Right lobe of liver (tissue), 4 donors: ENCODE results near the gene DIPK1A.

ENCODE experiments used
- POLR2A ChIP-seq: fragments of 450-650 bp; IDR thresholded peaks from one replicate; pipeline ENCODE4 v1.6.1; 2017; ENCODE audit warnings: antibody characterized with exemption, mild to moderate bottlenecking
- TF ChIP-seq, protein P1 (sequence below), 4 donors: fragments of 200-600 bp in 3 of 4; fragments of 450-650 bp in 1 of 4; IDR thresholded peaks; one replicate each; pipeline versions ENCODE4 v1.5.1 to v1.8.0; 2016 to 2022; ENCODE audit warnings: antibody characterized with exemption in 4 of 4, mild to moderate bottlenecking in 2 of 4
- donor health status: DM: no; HTN: no; CAD: no.
- donor health status: DM: no; HTN: no; CAD: no.
- donor health status: DM: no; HTN: yes; CAD: no.

DNA sequence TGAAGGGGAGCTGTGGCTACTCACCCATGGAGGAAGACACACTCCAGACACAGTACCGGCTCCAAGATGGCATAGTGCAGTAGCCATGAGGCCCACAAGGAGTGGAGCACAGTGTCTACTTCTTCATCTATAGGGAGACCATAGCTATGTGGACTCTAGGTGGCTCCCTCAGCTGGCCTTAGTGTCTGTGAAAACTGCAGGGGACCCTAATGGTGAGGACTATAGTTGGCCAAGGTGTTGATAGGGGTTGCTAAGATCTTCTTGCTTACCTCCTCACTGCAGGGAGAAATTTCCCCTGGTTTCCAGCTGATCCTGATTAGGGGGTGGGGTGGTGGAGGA lies 58.9 kb downstream of the DIPK1A start:
- TF ChIP-seq POLR2A, result no peak
- TF ChIP-seq, protein P1, sequence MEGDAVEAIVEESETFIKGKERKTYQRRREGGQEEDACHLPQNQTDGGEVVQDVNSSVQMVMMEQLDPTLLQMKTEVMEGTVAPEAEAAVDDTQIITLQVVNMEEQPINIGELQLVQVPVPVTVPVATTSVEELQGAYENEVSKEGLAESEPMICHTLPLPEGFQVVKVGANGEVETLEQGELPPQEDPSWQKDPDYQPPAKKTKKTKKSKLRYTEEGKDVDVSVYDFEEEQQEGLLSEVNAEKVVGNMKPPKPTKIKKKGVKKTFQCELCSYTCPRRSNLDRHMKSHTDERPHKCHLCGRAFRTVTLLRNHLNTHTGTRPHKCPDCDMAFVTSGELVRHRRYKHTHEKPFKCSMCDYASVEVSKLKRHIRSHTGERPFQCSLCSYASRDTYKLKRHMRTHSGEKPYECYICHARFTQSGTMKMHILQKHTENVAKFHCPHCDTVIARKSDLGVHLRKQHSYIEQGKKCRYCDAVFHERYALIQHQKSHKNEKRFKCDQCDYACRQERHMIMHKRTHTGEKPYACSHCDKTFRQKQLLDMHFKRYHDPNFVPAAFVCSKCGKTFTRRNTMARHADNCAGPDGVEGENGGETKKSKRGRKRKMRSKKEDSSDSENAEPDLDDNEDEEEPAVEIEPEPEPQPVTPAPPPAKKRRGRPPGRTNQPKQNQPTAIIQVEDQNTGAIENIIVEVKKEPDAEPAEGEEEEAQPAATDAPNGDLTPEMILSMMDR (IDR thresholded peaks at IDR 0.05), result no peak
